ENCODE measurements around the gene TJP2. TPM values are rescaled to one million over a fixed set of nuclear protein-coding genes. Genes with fewer than 3 reads are reported as not detected.

The TJP2 gene
- polyA plus RNA-seq, 1 donor from 2014 or later = 3.1 TPM

- Histone ChIP-seq H3F3A (ENCODE audit: insufficient read depth, low read length, poor library complexity, severe bottlenecking) (no peaks in the 10 kb centered on the region), H3K27ac (ENCODE audit: low read length) (no peak overlapping the region)
- TF ChIP-seq EP300 (conservative IDR thresholded peaks at IDR 0.05; ENCODE audit: poor library complexity, severe bottlenecking) = no peak
- TF ChIP-seq CTCF (IDR thresholded peaks at IDR 0.05; ENCODE audit: poor library complexity, severe bottlenecking) = no peak
- TF ChIP-seq REST (IDR thresholded peaks at IDR 0.05; ENCODE audit: borderline replicate concordance) = no peak
- TF ChIP-seq POLR2AphosphoS5 (IDR thresholded peaks at IDR 0.05) = no peak
- TF ChIP-seq SMC3 (conservative IDR thresholded peaks at IDR 0.05; ENCODE audit: poor library complexity) = no peak
- TF ChIP-seq EZH2 (IDR thresholded peaks at IDR 0.05; ENCODE audit: borderline replicate concordance, insufficient read depth, low read length, poor library complexity, severe bottlenecking) = no peak
- TF ChIP-seq RAD21 (conservative IDR thresholded peaks at IDR 0.05) = no peak
- no peak for TF ChIP-seq MXI1 (conservative IDR thresholded peaks at IDR 0.05; ENCODE audit: poor library complexity, severe bottlenecking)
- TF ChIP-seq TAF1 (IDR thresholded peaks at IDR 0.05; ENCODE audit: low read depth) = no peak
Measured at GRCh38 chr9:69171517-69171916, 2.6 kb upstream of the TJP2 start.

GRCh38 chr9:69172895-69173294 lies 1.2 kb upstream of the TJP2 start:
- Histone ChIP-seq H3K79me2 (replicated peaks; ENCODE audit: insufficient read depth, low read length) (no peaks in the 10 kb centered on the region), H3K9me3 (ENCODE audit: low read length) (no peaks in the 10 kb centered on the region), H3K27ac (ENCODE audit: low read length) (no peak overlapping the region), H3K9ac (ENCODE audit: low read length) (no peak overlapping the region), H4K20me1 (ENCODE audit: insufficient read depth) (no peaks in the 10 kb centered on the region), H3K36me3 (ENCODE audit: insufficient read depth, low read length) (no peaks in the 10 kb centered on the region), H3K9me2 (ENCODE audit: insufficient read depth, low read length) (no peaks in the 10 kb centered on the region), H3K4me2 (ENCODE audit: low read length) (no peak overlapping the region), H3K4me3 (ENCODE audit: low read length) (no peak overlapping the region), H2AFZ (ENCODE audit: low read depth, low read length) (no peak overlapping the region), H3F3A (ENCODE audit: insufficient read depth, low read length, poor library complexity, severe bottlenecking) (no peaks in the 10 kb centered on the region), H3K27me3 (ENCODE audit: insufficient read depth, low read depth, low read length) (peaks cover 37% of the 10 kb centered on the region)
- TF ChIP-seq RAD21 (conservative IDR thresholded peaks at IDR 0.05) = no peak
- no peak for TF ChIP-seq TAF1 (IDR thresholded peaks at IDR 0.05; ENCODE audit: low read depth)

More at GRCh38 chr9:69171517-69171916, 2.6 kb upstream of the TJP2 start:
- Histone ChIP-seq H3K79me2 (replicated peaks; ENCODE audit: insufficient read depth, low read length) (no peaks in the 10 kb centered on the region), H4K20me1 (ENCODE audit: insufficient read depth) (no peaks in the 10 kb centered on the region), H3K27me3 (ENCODE audit: insufficient read depth, low read depth, low read length) (peaks cover 37% of the 10 kb centered on the region), H2AFZ (ENCODE audit: low read depth, low read length) (no peak overlapping the region), H3K9ac (ENCODE audit: low read length) (no peak overlapping the region), H3K36me3 (ENCODE audit: insufficient read depth, low read length) (no peaks in the 10 kb centered on the region), H3K4me2 (ENCODE audit: low read length) (no peak overlapping the region), H3K4me3 (ENCODE audit: low read length) (no peak overlapping the region), H3K9me2 (ENCODE audit: insufficient read depth, low read length) (no peaks in the 10 kb centered on the region), H3K9me3 (ENCODE audit: low read length) (no peaks in the 10 kb centered on the region)

GRCh38 chr9:69173497-69173890 lies 583 bp upstream of the TJP2 start:
- Histone ChIP-seq H3K9ac (ENCODE audit: low read length) (peak overlapping the region; percentile 45), H3K4me3 (ENCODE audit: low read length) (peak overlapping the region; percentile 85), H3K9me3 (ENCODE audit: low read length) (no peaks in the 10 kb centered on the region), H2AFZ (ENCODE audit: low read depth, low read length) (no peak overlapping the region), H3K79me2 (replicated peaks; ENCODE audit: insufficient read depth, low read length) (no peaks in the 10 kb centered on the region), H3K27ac (ENCODE audit: low read length) (no peak overlapping the region), H3K27me3 (ENCODE audit: insufficient read depth, low read depth, low read length) (peaks cover 37% of the 10 kb centered on the region), H3K36me3 (ENCODE audit: insufficient read depth, low read length) (no peaks in the 10 kb centered on the region), H3K9me2 (ENCODE audit: insufficient read depth, low read length) (no peaks in the 10 kb centered on the region), H3F3A (ENCODE audit: insufficient read depth, low read length, poor library complexity, severe bottlenecking) (no peaks in the 10 kb centered on the region), H4K20me1 (ENCODE audit: insufficient read depth) (no peaks in the 10 kb centered on the region), H3K4me2 (ENCODE audit: low read length) (peak overlapping the region; percentile 38)
- TF ChIP-seq TAF1 (IDR thresholded peaks at IDR 0.05; ENCODE audit: low read depth) (no peak), SMC3 (conservative IDR thresholded peaks at IDR 0.05; ENCODE audit: poor library complexity) (no peak), EP300 (conservative IDR thresholded peaks at IDR 0.05; ENCODE audit: poor library complexity, severe bottlenecking) (no peak), POLR2AphosphoS5 (IDR thresholded peaks at IDR 0.05) (no peak), RAD21 (conservative IDR thresholded peaks at IDR 0.05) (no peak), EZH2 (IDR thresholded peaks at IDR 0.05; ENCODE audit: borderline replicate concordance, insufficient read depth, low read length, poor library complexity, severe bottlenecking) (no peak)

Data from neural cell (in vitro differentiated cells).